Measurements from ENCODE around the gene SORBS1.

Gene SORBS1

DNA sequence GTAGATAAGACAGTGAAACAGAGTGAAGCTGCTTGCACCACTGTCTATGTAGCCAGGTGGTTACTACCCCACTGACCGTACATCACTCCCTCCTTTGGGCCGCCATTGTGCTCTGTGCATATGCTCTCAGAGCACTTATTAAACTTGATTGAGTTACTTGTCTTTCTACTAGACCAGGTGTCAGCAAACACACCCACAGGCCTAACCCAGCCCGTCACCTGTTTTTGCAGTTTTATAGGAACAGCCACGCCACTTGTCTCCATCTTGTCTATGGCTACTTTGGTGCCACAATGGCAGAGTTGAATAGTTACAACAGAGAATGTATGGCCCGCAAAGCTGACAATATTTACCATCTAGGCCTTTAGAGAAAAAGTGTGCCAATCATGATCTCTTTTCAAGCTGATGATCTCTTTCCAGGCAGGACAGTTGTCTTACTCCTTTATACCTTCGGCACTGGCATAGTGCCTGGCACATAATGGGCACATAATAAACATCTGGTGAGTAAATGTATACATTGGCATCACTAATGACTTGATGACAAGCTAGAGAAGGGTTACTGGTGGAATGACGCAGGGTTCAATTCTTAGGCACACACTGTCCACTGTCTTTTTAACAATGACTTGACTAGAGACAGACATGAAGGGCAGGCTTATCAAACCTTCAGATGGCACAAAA lies 36.7 kb downstream of the SORBS1 start:
- TF ChIP-seq ZNF274 (IDR thresholded peaks at IDR 0.05; ENCODE audit: low read depth, low read length), result no peak
- no peak overlapping the region for H3K4me3 ChIP-seq (ENCODE audit: low read length)

DNA sequence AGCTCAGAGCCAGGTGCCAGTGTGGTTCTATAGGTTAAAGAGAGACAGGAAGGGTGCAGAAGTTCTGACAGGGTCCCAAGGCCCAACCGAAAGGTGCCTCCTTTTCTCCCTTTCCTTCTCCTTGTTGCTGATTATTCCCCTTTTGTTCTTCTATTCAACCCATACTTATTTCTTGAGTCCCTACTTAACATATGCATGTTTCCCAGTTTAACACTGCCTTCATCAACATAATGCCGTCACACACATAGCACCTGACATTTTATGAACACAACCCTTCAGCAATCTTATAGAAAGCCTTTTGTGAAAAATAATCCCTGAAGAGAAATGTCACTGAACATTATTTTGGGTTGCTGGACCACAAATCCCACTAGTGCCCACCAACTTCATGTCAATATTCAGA lies 39.1 kb downstream of the SORBS1 start:
- no peak overlapping the region for H3K4me3 ChIP-seq (ENCODE audit: low read length)
- no peak for TF ChIP-seq ZNF274 (IDR thresholded peaks at IDR 0.05; ENCODE audit: low read depth, low read length)

DNA sequence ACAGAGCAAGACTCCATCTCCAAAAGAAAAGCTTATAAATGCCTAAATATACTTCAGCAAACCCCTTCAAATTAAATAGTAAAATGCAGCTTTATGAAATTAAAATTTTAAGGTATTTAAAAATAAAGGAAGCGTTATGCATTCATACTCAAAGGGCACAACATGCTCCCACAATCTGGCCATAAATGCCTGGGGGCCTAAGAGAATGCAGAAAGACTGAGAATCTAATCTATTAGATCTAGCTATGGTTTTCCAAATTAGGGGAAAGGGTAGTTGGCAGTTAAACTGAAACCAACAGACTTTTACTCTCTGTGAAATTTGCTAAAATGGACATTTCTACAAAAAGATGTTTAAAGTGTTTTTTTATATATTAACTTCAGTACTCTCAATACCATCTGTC lies 40.6 kb downstream of the SORBS1 start:
- H3K4me3 ChIP-seq (ENCODE audit: low read length), result no peak overlapping the region
- no peak for TF ChIP-seq ZNF274 (IDR thresholded peaks at IDR 0.05; ENCODE audit: low read depth, low read length)

DNA sequence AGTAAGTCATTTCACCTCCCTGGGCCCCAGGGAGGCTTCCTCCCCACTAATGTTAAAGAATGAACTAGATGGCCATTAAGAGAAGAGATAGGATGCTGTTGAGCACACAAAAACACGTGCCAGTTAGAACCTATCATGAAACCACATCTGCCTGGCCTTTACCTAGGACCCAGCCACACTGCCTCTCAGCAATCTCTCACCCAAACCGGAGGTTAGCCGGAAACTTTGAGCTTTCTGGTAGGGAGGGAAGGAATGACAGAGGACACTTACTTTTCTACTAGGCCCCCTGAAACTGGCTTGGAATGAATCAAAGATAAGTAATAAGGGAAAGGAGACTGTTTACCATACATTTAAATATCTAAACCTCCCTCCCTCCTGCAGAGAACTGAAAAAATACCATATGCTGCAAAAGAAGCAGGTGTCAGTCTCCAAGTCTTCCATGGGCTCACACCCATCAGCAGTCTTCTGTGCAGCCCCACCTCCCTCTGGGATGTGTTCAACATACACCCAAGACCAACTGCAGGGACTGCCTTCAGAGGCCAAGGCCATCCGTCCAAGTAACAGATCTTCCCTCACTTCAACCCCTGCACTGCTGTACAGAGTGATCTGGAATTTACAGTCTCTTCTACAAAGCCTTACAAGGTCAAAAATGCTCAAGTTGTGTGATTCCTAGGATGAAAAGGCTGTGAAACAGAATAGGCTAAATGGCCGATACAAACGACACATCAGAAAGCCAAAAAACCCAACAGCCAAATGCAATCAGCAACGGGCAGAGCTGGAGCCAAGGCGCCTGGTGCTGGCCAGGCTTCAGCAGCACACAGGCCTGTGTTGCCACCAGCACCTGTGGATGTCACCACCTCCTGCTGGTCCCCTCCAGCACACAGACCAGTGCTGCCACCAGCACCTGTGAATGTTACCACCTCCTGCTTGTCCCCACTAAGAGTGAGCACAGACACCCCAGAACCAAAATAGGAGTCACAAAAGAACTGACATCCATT lies 42.4 kb downstream of the SORBS1 start:
- no peak for TF ChIP-seq ZNF274 (IDR thresholded peaks at IDR 0.05; ENCODE audit: low read depth, low read length)
- no peak overlapping the region for H3K4me3 ChIP-seq (ENCODE audit: low read length)

DNA sequence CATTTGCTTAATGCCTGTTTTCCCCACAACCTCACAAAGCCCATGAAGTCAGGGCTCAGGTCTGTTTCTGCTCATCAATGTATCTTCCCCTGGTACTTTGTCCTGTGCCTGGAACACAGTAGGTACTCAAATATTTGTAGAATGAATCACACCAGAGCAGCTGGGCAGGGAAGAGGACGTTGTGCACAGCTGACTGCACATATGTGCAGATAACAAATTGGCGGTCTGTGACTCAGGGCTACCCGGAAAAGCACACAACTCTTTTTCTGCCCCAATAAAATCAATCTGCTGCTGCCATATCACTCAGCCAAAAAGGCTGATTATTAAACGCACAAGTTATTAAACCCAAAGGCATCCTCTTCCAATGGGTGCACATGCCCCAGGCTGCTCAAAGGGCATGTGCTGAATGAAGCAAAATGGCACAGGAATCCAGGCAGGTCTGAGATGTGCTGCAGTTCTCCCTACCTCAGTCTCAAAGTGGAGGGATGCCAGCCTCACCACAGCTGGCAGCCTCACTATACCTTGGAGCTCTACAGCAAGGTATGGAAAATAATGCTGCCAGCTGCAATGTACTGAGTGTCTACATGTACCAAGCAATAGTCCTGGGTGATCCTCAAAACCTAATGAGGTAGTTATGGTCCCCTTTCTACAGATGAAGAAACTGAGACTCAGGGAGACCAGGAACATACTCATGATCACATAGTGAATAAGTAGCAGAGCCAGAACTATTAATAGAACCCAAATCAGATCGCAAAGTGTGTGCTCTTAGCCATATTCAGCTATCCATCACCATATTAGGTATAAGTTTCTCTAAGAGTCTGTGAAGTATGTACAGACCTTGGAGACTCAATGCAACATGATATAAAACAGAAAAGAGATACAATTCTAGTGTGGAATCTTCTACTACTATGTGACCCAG lies 43.4 kb downstream of the SORBS1 start:
- TF ChIP-seq ZNF274 (IDR thresholded peaks at IDR 0.05; ENCODE audit: low read depth, low read length), result no peak
- no peak overlapping the region for H3K4me3 ChIP-seq (ENCODE audit: low read length)

DNA sequence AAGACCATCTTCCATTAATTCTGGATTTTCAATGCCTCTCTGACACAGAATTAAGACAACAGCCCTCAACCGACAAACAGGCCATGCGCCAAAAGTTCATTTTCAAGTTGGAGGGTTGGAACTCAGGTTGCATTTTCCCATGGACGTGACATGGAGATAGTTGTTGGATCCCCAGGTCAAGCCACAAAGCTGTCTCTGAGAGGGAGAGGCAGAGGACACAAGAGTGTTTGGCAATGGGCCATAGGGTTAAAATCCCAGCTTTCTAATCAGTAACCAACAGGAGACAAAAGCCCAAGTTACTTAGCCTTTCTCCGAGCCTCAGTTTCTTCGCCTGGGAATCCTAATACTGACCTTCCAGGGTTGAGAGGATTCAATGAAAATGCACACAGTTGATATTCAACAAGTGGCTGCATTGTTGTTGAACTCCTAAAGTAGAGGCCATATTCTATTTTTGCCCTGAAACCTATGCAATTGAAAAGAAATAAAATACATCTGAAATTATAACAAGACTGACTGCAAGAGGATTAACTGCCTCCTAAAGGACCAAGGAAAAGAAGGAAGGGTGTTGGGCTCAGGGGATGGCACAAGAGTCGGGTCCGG lies 44.3 kb downstream of the SORBS1 start:
- TF ChIP-seq ZNF274 (IDR thresholded peaks at IDR 0.05; ENCODE audit: low read depth, low read length), result no peak
- no peak overlapping the region for H3K4me3 ChIP-seq (ENCODE audit: low read length)

DNA sequence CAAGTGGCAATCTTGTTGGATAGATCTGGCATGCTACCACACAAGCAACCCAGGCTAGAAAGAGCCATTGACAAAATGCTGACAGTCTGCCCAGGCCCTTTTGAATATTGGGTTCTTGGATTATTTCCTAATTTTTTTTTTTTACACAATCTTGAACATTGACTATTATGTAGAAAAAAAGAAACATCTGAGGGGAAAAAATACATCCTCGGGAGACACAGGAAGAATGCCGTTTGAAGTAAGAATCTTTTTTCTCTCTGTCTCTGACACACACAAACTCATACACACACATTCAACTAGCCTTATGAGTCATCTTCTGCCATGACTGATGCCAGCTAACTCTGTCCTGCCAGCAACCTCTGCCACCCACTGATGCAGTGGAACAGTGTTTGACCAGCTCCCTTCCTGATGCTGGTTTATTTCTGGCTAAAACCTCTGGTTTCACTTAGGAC lies 47.2 kb downstream of the SORBS1 start:
- H3K4me3 ChIP-seq (ENCODE audit: low read length), result no peak overlapping the region
- TF ChIP-seq ZNF274 (IDR thresholded peaks at IDR 0.05; ENCODE audit: low read depth, low read length), result no peak

DNA sequence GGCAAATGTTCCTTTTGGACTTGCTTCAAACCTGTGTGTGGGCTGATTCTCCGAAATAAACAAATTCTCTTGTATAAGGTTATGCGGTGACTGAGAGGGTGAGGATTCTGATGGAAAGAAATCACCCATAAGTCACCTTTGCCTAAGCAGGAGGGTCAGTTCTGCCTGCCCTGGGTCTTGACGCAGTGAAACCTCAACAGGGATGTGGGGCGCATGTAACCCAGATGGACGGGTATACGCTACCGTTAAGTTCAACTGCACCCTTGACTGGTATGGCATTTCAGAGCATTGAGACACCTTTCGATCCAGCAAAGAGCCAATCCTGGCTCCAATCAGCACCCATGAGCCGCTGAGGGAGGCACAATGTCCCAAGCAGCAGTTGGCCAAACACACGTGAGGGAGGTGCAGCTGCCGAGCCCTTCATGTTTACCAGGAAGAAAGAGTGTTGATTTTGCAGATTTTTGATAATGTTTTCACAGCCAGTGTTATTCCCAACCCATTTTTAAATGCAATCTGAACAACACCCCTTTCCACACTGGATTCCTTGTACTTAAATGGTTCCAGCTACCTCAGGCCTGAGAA lies 48.1 kb downstream of the SORBS1 start:
- no peak overlapping the region for H3K4me3 ChIP-seq (ENCODE audit: low read length)
- TF ChIP-seq ZNF274 (IDR thresholded peaks at IDR 0.05; ENCODE audit: low read depth, low read length), result no peak

DNA sequence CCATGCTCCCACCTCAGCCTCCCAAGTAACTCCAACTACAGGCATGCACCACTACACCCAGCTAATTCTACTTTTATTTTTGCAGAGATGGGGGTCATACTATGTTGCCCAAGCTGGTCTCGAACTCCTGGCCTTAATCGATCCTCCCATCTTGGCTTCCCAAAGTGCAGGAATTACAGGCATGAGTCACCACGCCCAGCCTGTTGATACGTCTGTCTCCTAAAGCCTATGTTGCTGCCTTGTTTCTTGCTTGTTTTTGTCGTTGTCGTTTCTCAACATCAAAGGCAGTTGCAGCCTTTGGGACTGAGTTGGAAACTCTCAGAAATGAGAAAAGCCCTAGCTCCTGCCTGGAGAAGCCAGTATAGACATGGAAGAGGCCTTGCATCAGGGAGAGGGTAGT lies 49.9 kb downstream of the SORBS1 start:
- no peak overlapping the region for H3K4me3 ChIP-seq (ENCODE audit: low read length)
- TF ChIP-seq ZNF274 (IDR thresholded peaks at IDR 0.05; ENCODE audit: low read depth, low read length), result no peak

DNA sequence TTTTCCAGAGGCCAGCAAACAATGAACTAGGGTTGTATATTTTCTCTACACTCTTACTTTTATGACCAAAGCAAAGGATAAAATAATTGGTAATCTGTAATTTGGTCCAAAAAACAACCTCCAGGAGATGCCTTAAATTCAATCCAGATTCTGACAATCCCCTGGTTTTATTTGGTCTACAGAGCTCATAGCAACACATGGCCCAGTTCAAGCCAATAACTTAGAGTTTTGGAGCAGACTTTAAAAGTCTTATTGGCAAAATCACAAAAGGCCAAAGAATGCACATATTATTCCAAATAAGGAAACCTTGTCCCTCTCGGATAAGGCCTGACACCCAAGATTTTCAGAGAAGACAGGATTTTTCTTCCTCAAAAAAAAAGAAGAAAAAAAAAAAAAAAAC lies 51.9 kb downstream of the SORBS1 start:
- H3K4me3 ChIP-seq (ENCODE audit: low read length), result no peak overlapping the region
- TF ChIP-seq ZNF274 (IDR thresholded peaks at IDR 0.05; ENCODE audit: low read depth, low read length), result no peak

DNA sequence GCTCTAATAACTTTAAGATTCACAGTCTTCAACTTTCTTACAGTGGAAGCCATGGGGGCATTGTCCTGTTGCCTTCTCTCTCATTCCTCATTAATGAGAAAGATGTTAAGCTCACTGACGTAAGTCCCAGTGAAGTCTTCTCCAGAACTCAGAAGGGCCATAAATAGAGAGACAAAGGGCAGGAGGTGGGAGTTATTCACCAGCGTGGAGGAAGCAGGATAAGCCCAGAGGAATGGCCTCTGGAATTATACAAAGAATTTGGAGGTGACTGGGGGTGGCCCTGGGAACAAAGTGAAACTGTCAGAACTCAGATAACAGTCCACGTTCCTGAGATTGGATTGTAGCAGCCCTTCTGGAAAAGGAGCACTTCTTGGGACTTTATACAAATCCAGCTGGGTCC lies 52.4 kb downstream of the SORBS1 start:
- H3K4me3 ChIP-seq (ENCODE audit: low read length), result no peak overlapping the region
- no peak for TF ChIP-seq ZNF274 (IDR thresholded peaks at IDR 0.05; ENCODE audit: low read depth, low read length)

DNA sequence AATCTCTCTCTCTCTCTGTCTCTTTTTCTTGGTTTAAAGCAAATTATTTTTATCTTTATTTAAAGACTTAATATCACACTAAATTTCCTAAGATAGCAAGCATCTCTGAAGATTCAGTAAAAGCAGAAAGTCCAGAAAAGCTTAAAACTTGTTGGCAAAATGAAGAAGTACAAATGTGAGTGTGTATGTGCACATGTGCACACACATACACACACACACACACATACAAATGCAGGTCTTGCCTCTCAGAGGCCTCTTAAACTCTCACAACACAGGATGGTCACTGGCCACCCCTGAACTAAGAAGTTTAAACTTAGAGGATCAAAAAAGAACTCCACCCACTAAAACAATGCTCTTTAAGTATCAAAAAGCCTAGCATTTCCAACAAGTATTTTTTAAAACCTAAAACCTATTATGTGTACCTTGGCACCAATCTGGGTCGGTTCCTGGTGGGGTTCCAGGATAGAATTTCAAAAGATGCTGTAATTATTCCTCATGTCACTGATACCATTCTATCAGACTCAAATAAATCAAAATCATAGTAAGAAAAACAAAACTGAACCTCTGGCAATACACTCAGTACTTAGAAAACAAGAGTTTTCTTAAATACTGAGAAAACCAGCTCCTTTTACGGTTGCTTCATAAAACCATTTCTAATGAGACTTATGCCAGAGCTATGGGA lies 55.0 kb downstream of the SORBS1 start:
- TF ChIP-seq ZNF274 (IDR thresholded peaks at IDR 0.05; ENCODE audit: low read depth, low read length), result no peak
- H3K4me3 ChIP-seq (ENCODE audit: low read length), result no peak overlapping the region

DNA sequence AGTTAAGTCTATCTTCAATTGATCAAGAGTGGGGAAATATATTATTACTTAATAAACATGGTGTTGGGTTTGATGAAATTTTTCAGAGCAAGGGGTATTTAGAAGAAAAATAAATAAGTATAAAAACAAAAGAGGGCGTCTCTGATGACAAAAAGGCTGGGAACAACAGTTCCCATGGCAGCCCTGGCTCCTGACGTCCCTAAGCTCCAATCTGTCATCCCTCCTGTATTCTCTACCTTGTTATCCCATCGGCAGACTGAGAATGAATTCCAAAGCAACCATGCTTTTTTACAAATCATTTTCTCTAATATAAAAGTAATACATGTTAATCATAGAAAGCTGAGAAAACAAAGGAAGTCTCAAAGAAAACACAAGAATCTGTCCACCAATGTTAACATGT lies 55.5 kb downstream of the SORBS1 start:
- H3K4me3 ChIP-seq (ENCODE audit: low read length), result no peak overlapping the region
- no peak for TF ChIP-seq ZNF274 (IDR thresholded peaks at IDR 0.05; ENCODE audit: low read depth, low read length)

Data from GM08714 (cell line).